Measurements from ENCODE around the gene ZBED3.
A peak's percentile ranks its signal among the peaks of the same experiment; 100 is the strongest.

The ZBED3 gene

DNA sequence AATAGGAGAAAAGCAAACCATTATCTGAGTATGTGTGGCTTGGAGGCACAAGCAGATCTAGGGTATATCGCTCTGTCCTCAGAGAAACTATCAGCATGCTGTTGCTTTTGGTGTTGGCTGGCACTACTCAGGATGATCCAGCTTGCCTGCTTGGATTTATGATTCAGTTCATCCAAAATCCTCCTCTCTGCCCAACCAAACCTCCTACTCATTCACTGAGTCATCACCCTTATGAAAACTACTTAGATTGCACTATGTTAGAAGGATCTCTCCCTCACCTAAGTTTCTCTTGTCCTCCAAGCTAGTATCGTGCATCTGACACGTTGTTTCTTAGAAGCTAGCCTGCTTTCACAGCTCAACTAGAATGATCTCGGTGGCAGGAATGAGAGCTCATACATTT lies 14.2 kb upstream of the ZBED3 start:
- H3K9me3 ChIP-seq (replicated peaks; ENCODE audit: insufficient read depth, low read length), result no peaks in the 10 kb centered on the region
- TF ChIP-seq, protein P1, sequence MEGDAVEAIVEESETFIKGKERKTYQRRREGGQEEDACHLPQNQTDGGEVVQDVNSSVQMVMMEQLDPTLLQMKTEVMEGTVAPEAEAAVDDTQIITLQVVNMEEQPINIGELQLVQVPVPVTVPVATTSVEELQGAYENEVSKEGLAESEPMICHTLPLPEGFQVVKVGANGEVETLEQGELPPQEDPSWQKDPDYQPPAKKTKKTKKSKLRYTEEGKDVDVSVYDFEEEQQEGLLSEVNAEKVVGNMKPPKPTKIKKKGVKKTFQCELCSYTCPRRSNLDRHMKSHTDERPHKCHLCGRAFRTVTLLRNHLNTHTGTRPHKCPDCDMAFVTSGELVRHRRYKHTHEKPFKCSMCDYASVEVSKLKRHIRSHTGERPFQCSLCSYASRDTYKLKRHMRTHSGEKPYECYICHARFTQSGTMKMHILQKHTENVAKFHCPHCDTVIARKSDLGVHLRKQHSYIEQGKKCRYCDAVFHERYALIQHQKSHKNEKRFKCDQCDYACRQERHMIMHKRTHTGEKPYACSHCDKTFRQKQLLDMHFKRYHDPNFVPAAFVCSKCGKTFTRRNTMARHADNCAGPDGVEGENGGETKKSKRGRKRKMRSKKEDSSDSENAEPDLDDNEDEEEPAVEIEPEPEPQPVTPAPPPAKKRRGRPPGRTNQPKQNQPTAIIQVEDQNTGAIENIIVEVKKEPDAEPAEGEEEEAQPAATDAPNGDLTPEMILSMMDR (IDR thresholded peaks at IDR 0.05; ENCODE audit: low read length), result no peak
- TF ChIP-seq EZH2 (optimal IDR thresholded peaks at IDR 0.05; ENCODE audit: low read depth, low read length), result no peak
- no peak for TF ChIP-seq EZH2phosphoT487 (IDR thresholded peaks at IDR 0.05; ENCODE audit: low read length)
- H3K27ac ChIP-seq (ENCODE audit: low read length), result no peak overlapping the region
- H3K36me3 ChIP-seq (replicated peaks; ENCODE audit: insufficient read depth, low read length), result no peaks in the 10 kb centered on the region
- H3K9me2 ChIP-seq (replicated peaks; ENCODE audit: insufficient read depth, low read length), result no peaks in the 10 kb centered on the region
- H3K4me3 ChIP-seq (ENCODE audit: low read length), result no peak overlapping the region
- no peaks in the 10 kb centered on the region for H3F3A ChIP-seq (ENCODE audit: insufficient read depth, low read length)
- H3K4me1 ChIP-seq (ENCODE audit: low read length), result no peaks in the 10 kb centered on the region
- H3K27me3 ChIP-seq (replicated peaks; ENCODE audit: insufficient read depth, low read length), result no peaks in the 10 kb centered on the region
- DNase-seq, result no peak
- H4K20me1 ChIP-seq (ENCODE audit: insufficient read depth, low read length), result no peaks in the 10 kb centered on the region
- no peak overlapping the region for H3K4me2 ChIP-seq (ENCODE audit: low read depth, low read length)
- H3K9ac ChIP-seq (ENCODE audit: low read length), result no peak overlapping the region
- no peak overlapping the region for H2AFZ ChIP-seq (ENCODE audit: low read length)
- H3K79me2 ChIP-seq (ENCODE audit: low read length), result no peaks in the 10 kb centered on the region

DNA sequence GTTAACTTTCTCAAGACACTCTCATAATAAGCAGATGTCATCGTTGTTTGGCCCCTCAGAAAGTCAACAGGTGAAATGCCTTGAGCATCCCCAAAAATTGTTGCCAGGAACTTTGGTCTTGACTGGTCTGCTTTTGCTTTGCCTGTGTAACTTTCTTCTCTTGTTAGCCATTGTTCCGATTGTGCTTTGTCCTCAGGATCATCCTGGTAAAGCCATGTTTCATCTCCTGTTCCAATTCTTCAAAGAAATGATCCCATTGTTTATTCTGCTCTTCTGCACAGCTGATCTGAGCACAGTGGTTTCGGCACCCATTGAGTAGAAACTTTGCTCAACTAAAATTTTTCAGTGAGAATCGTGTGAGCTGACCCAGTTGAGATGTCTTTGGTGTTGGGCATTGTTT lies 8.1 kb upstream of the ZBED3 start:
- H3K79me2 ChIP-seq (ENCODE audit: low read length), result no peaks in the 10 kb centered on the region
- no peaks in the 10 kb centered on the region for H3F3A ChIP-seq (ENCODE audit: insufficient read depth, low read length)
- H3K9me2 ChIP-seq (replicated peaks; ENCODE audit: insufficient read depth, low read length), result no peaks in the 10 kb centered on the region
- H3K4me1 ChIP-seq (ENCODE audit: low read length), result no peaks in the 10 kb centered on the region
- no peak overlapping the region for H3K4me2 ChIP-seq (ENCODE audit: low read depth, low read length)
- no peaks in the 10 kb centered on the region for H3K27me3 ChIP-seq (replicated peaks; ENCODE audit: insufficient read depth, low read length)
- H2AFZ ChIP-seq (ENCODE audit: low read length), result no peak overlapping the region
- H3K9me3 ChIP-seq (replicated peaks; ENCODE audit: insufficient read depth, low read length), result no peaks in the 10 kb centered on the region
- H3K36me3 ChIP-seq (replicated peaks; ENCODE audit: insufficient read depth, low read length), result no peaks in the 10 kb centered on the region
- no peak overlapping the region for H3K4me3 ChIP-seq (ENCODE audit: low read length)
- no peak overlapping the region for H3K27ac ChIP-seq (ENCODE audit: low read length)
- no peak overlapping the region for H3K9ac ChIP-seq (ENCODE audit: low read length)
- TF ChIP-seq EZH2 (optimal IDR thresholded peaks at IDR 0.05; ENCODE audit: low read depth, low read length) (no peak), EZH2phosphoT487 (IDR thresholded peaks at IDR 0.05; ENCODE audit: low read length) (no peak)
- TF ChIP-seq, protein P1 (IDR thresholded peaks at IDR 0.05; ENCODE audit: low read length), result no peak
- no peaks in the 10 kb centered on the region for H4K20me1 ChIP-seq (ENCODE audit: insufficient read depth, low read length)
- no peak for DNase-seq

DNA sequence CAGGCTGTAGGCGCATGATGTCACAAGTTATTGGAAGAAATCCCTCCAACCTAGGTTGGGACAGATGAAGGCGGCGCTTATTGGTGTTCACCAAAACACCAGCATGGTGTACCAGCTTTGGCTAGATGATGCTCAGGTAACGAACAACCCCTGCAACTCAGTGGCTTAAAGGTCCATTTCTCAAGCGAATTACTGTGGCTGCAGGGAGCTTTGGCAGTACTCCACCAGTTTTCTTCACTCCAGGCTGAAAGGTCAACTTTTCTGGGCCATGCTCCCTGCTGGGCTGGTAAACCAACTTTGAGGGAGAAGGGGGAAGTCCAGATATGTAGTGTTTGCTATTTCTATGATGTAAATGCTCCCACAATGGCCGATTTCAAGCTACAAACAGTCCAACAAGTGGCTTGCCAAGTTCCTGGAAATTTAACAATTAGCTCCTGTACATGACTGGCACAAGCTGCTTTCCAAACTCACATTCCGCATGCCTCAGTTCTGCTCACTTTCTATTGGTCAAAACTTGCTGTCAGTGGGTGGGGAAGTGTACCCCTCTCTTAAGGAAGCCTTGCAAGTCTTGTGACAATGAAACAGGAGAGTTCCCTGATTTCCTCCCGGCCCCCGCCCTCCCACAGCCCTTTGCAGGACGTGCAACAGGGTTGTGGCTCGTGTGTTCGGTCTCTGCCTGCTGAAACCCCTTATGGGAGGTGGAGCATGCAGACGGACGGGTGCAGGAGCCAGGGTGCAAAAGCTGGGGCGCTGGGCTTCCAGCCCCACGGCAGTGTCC lies 588 bp upstream of the ZBED3 start:
- Histone ChIP-seq H3K27me3 (replicated peaks; ENCODE audit: insufficient read depth, low read length) (no peaks in the 10 kb centered on the region), H3K9me3 (replicated peaks; ENCODE audit: insufficient read depth, low read length) (no peaks in the 10 kb centered on the region), H3K79me2 (ENCODE audit: low read length) (no peaks in the 10 kb centered on the region), H3K36me3 (replicated peaks; ENCODE audit: insufficient read depth, low read length) (no peaks in the 10 kb centered on the region), H3F3A (ENCODE audit: insufficient read depth, low read length) (peaks cover 4% of the 10 kb centered on the region; the same call in 1 of the 2 replicates), H3K4me3 (ENCODE audit: low read length) (peak overlapping the region; percentile 84), H3K9me2 (replicated peaks; ENCODE audit: insufficient read depth, low read length) (no peaks in the 10 kb centered on the region), H3K9ac (ENCODE audit: low read length) (no peak overlapping the region; the same call in 1 of the 2 replicates), H4K20me1 (ENCODE audit: insufficient read depth, low read length) (no peaks in the 10 kb centered on the region), H3K4me2 (ENCODE audit: low read depth, low read length) (peak overlapping the region; percentile 77), H2AFZ (ENCODE audit: low read length) (peak overlapping the region; percentile 97), H3K4me1 (ENCODE audit: low read length) (no peaks in the 10 kb centered on the region), H3K27ac (ENCODE audit: low read length) (no peak overlapping the region)
- DNase-seq, result no peak
- TF ChIP-seq EZH2 (optimal IDR thresholded peaks at IDR 0.05; ENCODE audit: low read depth, low read length) (no peak), EZH2phosphoT487 (IDR thresholded peaks at IDR 0.05; ENCODE audit: low read length) (no peak)

GRCh38 chr5:77086368-77086688 lies 757 bp downstream of the ZBED3 start:
- H3K9me2 ChIP-seq (replicated peaks; ENCODE audit: insufficient read depth, low read length), result no peaks in the 10 kb centered on the region
- no peaks in the 10 kb centered on the region for H3K36me3 ChIP-seq (replicated peaks; ENCODE audit: insufficient read depth, low read length)
- peak overlapping the region; percentile 97 for H2AFZ ChIP-seq (ENCODE audit: low read length)
- H4K20me1 ChIP-seq (ENCODE audit: insufficient read depth, low read length), result no peaks in the 10 kb centered on the region
- H3K4me3 ChIP-seq (ENCODE audit: low read length), result peak overlapping the region; percentile 84
- H3F3A ChIP-seq (ENCODE audit: insufficient read depth, low read length), result peaks cover 4% of the 10 kb centered on the region; the same call in 1 of the 2 replicates
- no peak overlapping the region; the same call in 1 of the 2 replicates for H3K27ac ChIP-seq (ENCODE audit: low read length)
- no peaks in the 10 kb centered on the region for H3K4me1 ChIP-seq (ENCODE audit: low read length)
- H3K9ac ChIP-seq (ENCODE audit: low read length), result peak overlapping the region; percentile 56; the same call in 1 of the 2 replicates
- no peaks in the 10 kb centered on the region for H3K79me2 ChIP-seq (ENCODE audit: low read length)
- no peaks in the 10 kb centered on the region for H3K27me3 ChIP-seq (replicated peaks; ENCODE audit: insufficient read depth, low read length)
- no peak for DNase-seq
- H3K9me3 ChIP-seq (replicated peaks; ENCODE audit: insufficient read depth, low read length), result no peaks in the 10 kb centered on the region
- H3K4me2 ChIP-seq (ENCODE audit: low read depth, low read length), result peak overlapping the region; percentile 77
- TF ChIP-seq EZH2phosphoT487 (IDR thresholded peaks at IDR 0.05; ENCODE audit: low read length), result no peak
- TF ChIP-seq EZH2 (optimal IDR thresholded peaks at IDR 0.05; ENCODE audit: low read depth, low read length), result no peak
- TF ChIP-seq, protein P1 (IDR thresholded peaks at IDR 0.05; ENCODE audit: low read length), result no peak
